ENCODE results near the gene CEACAM4.
"Not testable (repeated sequence)": the region's sequence is repeated elsewhere in the genome, so short reads cannot be mapped to it uniquely, and the experiment has no call there.

Gene CEACAM4

DNA sequence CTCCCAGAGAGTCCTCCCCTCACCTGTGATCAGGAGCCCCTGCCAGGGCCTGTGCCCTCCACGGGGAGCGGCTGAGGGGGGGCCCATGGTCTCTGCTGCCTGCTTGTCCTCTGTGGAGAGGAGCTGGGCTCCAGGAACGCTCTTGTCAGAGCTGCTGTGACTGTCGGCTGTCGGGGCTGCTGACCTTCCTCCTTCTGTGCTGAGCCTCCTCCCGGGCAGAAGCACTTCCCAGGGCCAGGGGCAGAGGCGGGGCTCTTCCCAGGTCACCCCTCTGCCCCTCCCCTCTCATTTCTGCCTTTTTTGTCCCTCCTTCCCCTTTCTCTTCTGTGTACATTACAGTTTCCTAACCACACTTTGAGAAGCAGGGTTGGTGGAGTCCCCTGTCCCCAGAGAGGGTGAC, at the start of gene CEACAM4:
Gene CEACAM4 (minus strand): TSS at position 198 of the 400 bp plus-strand sequence. CDS start 111 bp downstream, at position 87.
- TF ChIP-seq, protein P1, sequence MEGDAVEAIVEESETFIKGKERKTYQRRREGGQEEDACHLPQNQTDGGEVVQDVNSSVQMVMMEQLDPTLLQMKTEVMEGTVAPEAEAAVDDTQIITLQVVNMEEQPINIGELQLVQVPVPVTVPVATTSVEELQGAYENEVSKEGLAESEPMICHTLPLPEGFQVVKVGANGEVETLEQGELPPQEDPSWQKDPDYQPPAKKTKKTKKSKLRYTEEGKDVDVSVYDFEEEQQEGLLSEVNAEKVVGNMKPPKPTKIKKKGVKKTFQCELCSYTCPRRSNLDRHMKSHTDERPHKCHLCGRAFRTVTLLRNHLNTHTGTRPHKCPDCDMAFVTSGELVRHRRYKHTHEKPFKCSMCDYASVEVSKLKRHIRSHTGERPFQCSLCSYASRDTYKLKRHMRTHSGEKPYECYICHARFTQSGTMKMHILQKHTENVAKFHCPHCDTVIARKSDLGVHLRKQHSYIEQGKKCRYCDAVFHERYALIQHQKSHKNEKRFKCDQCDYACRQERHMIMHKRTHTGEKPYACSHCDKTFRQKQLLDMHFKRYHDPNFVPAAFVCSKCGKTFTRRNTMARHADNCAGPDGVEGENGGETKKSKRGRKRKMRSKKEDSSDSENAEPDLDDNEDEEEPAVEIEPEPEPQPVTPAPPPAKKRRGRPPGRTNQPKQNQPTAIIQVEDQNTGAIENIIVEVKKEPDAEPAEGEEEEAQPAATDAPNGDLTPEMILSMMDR (IDR thresholded peaks at IDR 0.05; ENCODE audit: low read depth, low read length), result no peak
- no peak within 1 kb of the TSS for H3K4me3 ChIP-seq (ENCODE audit: low read depth, low read length)

DNA sequence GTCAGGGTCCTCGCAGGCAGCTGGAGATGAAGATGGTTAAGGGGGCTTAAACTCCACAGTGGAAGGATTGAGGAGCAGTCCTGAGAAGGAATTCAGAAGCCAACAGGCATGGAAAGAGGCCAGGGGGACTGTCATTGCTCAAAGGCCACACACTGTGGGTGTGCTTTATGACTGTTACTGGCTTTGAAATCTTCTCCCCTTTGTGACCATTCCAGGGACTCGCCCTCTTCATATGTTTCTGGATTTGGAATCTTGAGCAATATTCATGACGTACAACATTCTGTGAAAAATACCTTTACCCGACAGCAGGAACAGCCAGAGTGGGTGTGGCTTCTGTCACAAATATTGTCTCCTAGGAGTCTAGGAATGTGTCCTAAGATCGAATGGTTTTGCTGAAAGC, 44.6 kb upstream of the CEACAM4 start:
- TF ChIP-seq, protein P1 (IDR thresholded peaks at IDR 0.05; ENCODE audit: low read depth, low read length), result no peak
- H3K4me3 ChIP-seq (ENCODE audit: low read depth, low read length), result no peak overlapping the region

DNA sequence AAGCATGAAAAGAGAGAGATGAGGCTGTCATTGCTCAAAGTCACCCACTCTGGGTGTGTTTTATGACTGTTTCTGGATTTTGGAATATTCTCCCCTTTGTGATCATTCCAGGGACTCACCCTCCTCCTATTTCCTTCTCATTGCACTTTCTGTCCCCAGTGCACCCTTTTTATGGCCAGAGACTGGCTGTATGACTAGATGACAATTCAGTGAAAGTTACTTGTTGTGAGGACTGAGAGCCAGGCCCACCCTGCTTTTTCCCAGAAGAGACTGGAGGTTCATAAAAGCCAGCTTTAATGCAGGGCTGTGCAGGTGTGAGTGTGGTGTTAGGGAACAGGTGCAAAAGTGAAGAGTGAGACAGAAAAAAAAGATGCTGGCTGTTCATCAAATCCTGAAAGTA, 43.9 kb upstream of the CEACAM4 start:
- TF ChIP-seq, protein P1 (IDR thresholded peaks at IDR 0.05; ENCODE audit: low read depth, low read length), result no peak
- H3K4me3 ChIP-seq (ENCODE audit: low read depth, low read length), result no peak overlapping the region

DNA sequence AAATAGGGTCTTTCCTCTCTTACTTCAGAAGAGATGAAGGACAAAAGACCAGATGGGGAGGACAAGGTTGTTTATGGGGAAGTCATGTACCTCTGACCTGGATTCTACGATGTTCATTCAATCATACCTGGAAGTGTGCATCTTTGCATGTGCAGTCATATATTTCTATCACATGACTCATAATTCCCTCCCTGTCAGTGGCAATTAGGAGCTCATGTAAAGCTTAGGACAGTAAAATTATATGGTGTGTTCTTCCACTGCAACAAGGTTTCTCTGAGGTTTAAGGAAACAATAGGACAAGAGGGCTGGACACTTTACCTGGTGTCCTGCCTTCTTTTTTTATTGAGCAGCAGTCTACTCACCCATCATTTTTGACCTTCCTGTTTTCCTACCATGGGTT, 41.4 kb upstream of the CEACAM4 start:
- TF ChIP-seq, protein P1 (IDR thresholded peaks at IDR 0.05; ENCODE audit: low read depth, low read length), result no peak

DNA sequence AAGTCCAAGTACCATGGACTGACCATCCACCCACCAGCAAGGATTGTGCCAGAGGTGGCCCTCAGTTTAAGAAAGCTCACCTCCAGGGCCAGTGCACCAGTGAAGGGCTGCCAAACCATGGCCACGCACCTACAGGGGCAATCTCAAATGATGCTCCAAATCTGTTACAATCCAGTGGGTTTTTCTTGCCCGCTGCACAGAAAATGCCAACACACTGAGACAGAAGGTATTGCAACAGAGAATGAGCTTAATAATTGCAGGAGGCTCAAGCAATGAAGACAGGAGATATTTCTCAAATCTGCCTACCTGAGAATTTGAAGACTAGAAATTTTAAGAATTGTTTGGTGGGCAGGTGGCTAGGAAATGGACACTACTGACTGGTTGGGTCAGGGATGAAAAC, 39.2 kb upstream of the CEACAM4 start:
- TF ChIP-seq, protein P1 (IDR thresholded peaks at IDR 0.05; ENCODE audit: low read depth, low read length), result no peak
- no peak overlapping the region for H3K4me3 ChIP-seq (ENCODE audit: low read depth, low read length)

More for the DNA sequence above, 41.4 kb upstream of the CEACAM4 start:
- H3K4me3 ChIP-seq (ENCODE audit: low read depth, low read length), result no peak overlapping the region

DNA sequence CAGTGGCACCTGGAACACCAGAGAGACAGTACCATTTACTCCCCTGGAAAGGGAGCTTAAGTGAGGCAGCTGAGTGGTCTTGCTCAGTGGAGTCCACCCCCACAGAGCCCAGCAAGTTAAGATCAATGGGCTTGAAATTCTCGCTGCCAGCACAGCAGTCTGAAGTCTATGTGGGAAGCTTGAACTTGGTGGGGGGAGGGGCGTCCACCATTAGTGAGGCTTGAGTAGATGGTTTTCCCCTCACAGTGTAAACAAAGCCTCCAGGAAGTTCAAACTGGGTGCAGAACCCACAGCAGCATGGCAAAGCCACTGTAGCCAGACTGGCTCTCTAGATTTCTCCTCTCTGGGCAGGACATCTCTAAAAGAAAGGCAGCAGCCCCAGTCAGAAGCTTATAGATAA, 30.3 kb upstream of the CEACAM4 start:
- no peak overlapping the region for H3K4me3 ChIP-seq (ENCODE audit: low read depth, low read length)
- TF ChIP-seq, protein P1 (IDR thresholded peaks at IDR 0.05; ENCODE audit: low read depth, low read length), result no peak

DNA sequence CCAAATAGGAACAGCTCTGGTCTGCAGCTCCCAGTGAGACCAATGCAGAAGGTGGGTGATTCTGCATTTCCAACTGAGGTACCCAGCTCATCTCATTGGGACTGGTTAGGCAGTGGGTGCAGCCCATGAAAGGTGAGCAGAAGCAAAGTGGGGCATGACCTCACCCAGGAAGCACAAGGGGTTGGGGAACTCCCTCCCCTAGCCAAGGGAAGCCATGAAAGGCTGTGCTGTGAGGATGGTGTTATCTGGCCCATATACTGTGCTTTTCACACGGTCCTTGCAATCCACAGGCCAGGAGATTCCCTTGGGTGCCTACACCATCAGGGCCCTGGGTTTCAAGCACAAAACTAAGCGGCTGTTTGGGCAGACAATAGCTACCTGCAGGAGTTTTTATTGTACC, 29.9 kb upstream of the CEACAM4 start:
- not testable (repeated sequence) for H3K4me3 ChIP-seq (ENCODE audit: low read depth, low read length)

DNA sequence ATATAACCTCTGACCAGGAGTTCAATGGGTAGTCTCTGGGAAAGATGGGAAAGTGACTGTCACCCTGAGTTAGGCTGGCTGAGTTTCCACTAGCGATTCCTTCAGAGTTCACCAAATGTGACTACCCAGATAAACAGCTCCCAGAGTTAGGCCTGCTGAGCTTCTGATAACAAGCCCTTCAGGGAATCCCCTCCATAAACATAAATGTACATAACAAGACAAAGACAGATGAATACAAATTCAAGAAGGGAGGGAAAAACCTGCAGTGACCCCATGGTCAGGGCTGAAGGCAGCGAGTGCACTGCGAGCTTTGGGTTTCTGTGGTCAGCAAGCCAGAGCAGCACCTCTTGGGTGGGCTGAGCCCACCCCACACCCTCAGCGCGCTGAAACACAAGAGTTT, 25.4 kb upstream of the CEACAM4 start:
- TF ChIP-seq, protein P1 (IDR thresholded peaks at IDR 0.05; ENCODE audit: low read depth, low read length), result no peak
- H3K4me3 ChIP-seq (ENCODE audit: low read depth, low read length), result no peak overlapping the region
